HG03520 (cell line): Measurements from ENCODE around the gene ZNF521.

ENCODE experiments used
- ATAC-seq: cut with Tn5 transposase; IDR thresholded peaks from one replicate; pipeline ENCODE4 v1.9.1; 2021; ENCODE audit warnings: mild to moderate bottlenecking, moderate library complexity; ENCODE audit not compliant: unreplicated experiment

The ZNF521 gene

GRCh38 chr18:25229920-25230319 lies 122.0 kb downstream of the ZNF521 start:
- no peak for ATAC-seq

DNA sequence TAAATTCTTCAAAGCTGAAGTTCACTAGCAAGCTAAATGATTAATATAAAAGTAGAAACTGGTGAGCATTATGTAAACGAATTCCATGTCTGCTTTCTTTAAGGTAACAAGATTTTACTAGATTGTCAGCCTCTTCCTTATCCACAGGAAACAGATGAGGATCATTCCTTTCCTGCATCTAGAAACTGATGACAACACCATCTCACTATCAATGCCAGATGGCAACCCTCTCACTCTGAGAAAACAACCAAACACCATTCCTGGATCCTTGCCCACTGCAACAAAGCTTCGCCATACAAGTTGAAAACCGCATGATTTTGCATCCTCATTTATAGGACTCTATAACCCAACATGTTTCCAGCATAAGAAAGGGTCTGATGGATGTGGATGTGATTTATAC lies 122.9 kb downstream of the ZNF521 start:
- no peak for ATAC-seq

GRCh38 chr18:25228410-25228809 lies 123.6 kb downstream of the ZNF521 start:
- ATAC-seq, result no peak

GRCh38 chr18:25225151-25225550 lies 126.8 kb downstream of the ZNF521 start:
- ATAC-seq, result no peak

DNA sequence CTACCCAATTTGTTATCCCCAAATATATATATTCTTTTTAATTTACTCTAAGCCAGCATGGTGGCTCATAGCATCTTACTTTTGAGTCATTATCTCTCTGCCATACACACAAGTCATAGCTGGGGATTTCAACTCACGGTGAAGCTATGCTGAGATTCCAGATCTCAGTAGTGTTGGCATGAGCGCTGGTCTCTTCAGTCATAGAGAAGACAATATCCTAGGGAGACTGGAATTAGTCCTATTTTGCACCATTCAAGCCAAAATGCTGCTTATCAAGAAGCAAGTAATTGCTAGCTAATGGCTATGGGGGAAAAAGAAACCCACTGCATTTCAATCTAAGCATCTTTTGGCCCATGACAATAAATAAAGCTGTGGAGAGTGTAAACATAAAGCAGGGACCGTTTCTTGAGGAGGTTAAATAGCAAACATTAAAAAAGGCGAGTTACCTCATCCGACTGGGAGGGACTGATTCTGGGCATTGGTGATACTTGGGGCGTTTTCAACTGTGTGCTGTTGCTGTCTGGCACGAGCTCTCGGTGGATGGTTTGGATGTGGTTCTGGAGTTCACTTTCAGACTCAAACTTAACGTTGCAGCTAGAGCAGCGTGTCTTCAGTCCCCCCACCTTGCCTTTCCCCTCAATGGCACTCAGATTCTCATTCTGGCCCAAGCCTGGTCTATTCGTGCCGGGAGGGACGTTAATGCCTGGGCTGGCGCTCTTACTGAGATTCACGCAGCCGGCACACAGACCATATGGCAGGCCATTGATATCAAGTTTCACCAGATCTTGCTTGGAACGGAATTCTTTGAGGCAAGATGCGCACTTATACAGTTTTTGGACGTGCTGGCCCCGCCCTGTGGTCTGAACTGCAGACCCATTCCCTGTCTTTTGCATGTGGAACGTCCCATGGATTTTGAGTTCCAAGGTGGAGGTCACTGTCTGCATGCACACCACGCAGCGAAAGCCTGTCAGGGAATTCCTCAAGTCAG lies 127.8 kb downstream of the ZNF521 start:
- ATAC-seq, result no peak

- ATAC-seq, result no peak
Observed at GRCh38 chr18:25223211-25223610, 128.8 kb downstream of the ZNF521 start.

- ATAC-seq, result no peak
Observed at GRCh38 chr18:25222648-25223047, 129.3 kb downstream of the ZNF521 start.

- ATAC-seq, result no peak
Observed at GRCh38 chr18:25210622-25211021, 141.3 kb downstream of the ZNF521 start.

DNA sequence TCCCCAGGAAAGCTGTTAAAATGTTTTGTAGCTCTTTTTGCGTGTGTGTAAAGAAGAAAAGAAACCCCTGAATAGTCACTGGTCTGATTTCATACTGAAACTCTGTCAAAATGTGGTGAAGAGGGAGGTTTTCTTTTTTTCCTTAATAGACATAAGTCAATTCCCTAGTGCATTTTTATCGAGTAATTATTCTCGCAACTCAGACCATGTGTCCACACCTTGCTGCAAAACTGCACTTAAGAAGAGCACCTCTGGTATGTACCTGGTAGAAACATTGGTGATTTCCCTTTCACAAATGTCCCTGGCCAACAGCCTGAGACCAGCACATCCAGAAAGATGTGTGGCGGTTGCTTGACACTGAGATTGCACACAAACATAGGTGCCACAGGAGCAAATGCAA lies 159.9 kb downstream of the ZNF521 start:
- ATAC-seq, result no peak

- no peak for ATAC-seq
Observed at GRCh38 chr18:25190472-25190871, 161.5 kb downstream of the ZNF521 start.

- no peak for ATAC-seq
Observed at GRCh38 chr18:25189391-25190185, 162.4 kb downstream of the ZNF521 start.

- no peak for ATAC-seq
Observed at GRCh38 chr18:25187521-25188192, 164.3 kb downstream of the ZNF521 start.

GRCh38 chr18:25186871-25187270 lies 165.1 kb downstream of the ZNF521 start:
- ATAC-seq, result no peak

GRCh38 chr18:25181993-25182392 lies 170.0 kb downstream of the ZNF521 start:
- no peak for ATAC-seq

DNA sequence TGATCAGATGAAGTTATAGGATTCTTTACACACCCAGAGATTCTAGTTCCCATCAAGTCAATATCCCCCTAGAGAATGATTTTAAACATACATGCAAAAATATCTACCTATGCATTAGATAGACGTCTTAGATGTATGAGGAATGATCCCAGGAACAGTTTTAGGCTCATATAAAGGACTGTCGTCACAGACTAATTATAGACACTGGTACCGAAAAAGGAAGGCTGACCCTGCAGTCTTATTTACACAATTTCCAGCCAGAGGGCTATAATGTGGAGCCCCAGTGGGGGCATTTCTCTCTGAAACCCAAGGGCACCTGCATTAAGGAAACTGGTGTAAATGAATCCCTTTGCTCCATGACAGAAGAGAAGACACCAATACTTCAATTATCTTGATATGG lies 170.4 kb downstream of the ZNF521 start:
- ATAC-seq, result no peak

- no peak for ATAC-seq
Observed at GRCh38 chr18:25180973-25181548, 170.9 kb downstream of the ZNF521 start.

GRCh38 chr18:25177631-25178030 lies 174.3 kb downstream of the ZNF521 start:
- no peak for ATAC-seq

- ATAC-seq, result no peak
Observed at GRCh38 chr18:25176518-25177042, 175.4 kb downstream of the ZNF521 start.

DNA sequence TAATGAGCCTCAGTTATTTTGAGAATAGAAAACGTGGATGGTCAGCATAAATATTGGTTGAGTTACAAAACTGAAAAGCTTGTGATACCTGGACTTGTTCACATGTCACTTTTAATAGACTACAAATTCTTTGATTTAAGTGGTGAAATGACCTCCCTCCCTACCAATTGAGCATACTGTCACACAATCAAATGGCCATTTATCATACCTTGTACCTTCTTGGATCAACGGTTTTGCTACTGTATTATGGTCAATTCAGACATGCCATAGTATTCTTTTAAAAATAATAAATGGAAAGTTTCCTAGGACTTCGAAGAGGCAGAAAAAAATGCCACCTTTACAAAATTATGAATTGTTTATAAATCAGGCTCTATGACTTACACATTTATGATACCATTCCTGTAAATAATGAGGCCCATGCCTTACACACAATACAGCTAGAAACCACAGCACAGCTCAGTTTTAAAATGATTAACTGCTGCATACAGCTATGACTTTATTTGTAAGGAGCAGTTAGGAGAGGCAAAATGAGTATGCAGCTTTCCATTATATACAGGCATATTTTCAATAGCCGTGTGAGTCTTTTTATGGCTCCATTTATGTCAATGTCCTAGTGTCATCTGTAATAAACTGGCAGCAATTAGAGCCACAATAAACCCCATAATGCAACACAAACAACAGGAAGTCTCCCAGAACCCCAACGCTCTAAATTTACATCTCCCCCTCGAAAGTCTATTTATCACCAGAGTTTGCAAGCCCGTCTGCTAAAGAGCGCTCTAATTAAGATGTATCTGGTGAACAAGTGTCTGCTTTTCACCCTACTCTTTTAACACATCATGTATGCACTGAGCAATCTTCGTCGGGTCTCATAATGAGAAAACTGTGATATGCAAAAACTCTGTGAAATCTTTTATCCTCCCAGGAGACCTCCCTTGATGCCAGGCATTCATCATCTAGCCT lies 176.1 kb downstream of the ZNF521 start:
- no peak for ATAC-seq

DNA sequence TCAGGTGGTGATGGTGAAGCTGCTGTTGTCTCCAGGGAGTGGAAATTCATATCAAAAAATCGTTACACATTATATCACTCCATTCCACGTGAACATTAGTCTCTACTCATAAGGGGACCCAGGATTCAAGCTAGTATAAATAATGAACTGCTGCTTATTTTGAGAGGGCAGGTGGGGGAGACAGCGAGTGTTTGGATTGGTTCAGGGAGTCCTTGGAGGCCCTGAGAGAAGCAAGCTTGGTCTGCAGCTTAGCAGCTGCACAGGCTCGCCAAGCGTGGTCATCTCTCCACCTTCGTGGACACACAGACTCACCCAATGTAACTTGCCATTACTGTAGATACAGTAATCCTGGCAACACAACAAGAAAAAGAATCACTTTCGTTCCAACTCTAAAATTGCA lies 177.6 kb downstream of the ZNF521 start:
- ATAC-seq, result no peak
